Left ventricle myocardium superior (tissue), 1 donor: ENCODE data around the gene NXPH4. TPM values are rescaled to one million over a fixed set of nuclear protein-coding genes. Genes with fewer than 3 reads are reported as not detected.

Experiments
- ATAC-seq: fragments of 200-7000 bp; cut with Tn5 transposase; one replicate; pipeline ENCODE4 v1.9.1; 2020; ENCODE audit warnings: mild to moderate bottlenecking, moderate library complexity
- DNase-seq: peaks from one replicate; pipeline ENCODE4 v3.0.0-alpha.2; 2020
- intact Hi-C: fragments of 100-400 bp; cut with micrococcal nuclease; formaldehyde crosslinking; loops from one replicate; pipeline ENCODE4 v1.11.0; 2022
- total RNA-seq: library from RNA; stranded (reverse); fragmentation: NEBNext Ultra II Directional; extraction: Animal tissue kit (Norgen Biotek cat#: 25700); gene quantifications from one replicate; pipeline ENCODE4 v1.2.1, GENCODE V29; 2021
- donor health status: DM: no; HTN: yes; CAD: no; lungs with severe emphysema.

The NXPH4 gene
- total RNA-seq, 1 donor from 2014 or later: 1.8 TPM

DNA sequence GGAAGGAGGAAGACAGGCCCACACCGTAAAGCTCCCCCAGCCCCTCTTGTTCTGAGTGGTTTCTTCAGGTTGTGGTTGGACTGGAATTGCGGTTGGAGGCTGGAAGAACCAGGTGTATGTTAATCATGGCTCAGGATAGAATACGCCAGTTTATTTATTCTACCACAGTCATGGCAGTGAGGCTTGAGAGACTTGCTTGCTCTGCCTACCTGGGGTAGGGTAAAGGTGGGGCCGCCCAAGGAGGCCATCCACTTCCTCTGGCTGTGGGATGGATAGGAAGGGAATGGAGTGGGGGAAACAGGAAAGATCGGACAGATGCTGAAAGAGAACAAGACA is 21.0 kb downstream of the NXPH4 start:
- intact Hi-C loops: no loop called here
- ATAC-seq: no peak
- DNase-seq: no peak

DNA sequence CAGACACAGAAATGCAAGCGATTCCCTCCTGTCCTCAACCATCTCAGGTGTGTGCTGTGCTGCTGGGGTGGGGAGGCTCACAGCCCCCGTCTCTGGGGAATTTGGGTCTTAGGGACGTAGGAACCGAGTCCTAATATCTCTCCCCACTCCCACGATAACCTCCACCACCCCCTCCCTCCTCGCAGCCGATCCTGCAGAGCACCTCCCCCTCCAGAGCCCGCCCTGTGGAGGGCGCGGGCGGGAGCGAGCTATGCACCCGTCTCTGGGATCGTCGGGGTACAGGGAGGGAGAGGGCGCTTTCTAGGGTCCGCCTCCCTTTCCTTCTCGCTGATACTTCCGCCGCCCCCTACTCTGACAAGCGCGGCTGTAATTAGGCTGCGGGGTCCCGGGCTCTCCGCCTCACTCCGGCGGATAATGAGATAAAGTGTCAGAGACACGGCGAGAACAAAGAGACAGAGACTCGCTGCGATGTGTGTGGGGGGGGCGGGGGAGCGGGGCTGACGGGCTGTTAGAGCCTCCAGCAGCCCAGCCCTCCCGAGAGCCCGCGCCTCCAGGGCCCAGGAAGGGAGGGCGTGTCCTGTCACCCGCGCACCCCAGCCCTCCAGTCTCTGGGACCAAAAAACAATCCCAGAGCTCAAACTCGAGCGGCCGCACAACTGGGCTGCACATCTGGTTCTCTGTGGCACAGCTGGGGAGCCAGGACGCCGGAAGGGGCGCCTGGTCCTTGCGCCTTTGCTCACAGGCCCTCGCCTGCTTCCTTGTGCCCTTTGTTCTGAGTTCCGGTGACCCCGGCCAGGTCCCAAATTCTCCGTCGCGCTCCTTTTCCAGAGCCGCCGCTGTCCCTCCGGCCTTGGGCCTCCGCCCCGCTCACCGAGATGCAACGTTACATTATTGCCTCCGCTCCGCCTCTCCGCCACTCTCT is 21.6 kb downstream of the NXPH4 start:
- peak; percentile 3 for ATAC-seq
- intact Hi-C loops: no loop called here
- DNase-seq: no peak

DNA sequence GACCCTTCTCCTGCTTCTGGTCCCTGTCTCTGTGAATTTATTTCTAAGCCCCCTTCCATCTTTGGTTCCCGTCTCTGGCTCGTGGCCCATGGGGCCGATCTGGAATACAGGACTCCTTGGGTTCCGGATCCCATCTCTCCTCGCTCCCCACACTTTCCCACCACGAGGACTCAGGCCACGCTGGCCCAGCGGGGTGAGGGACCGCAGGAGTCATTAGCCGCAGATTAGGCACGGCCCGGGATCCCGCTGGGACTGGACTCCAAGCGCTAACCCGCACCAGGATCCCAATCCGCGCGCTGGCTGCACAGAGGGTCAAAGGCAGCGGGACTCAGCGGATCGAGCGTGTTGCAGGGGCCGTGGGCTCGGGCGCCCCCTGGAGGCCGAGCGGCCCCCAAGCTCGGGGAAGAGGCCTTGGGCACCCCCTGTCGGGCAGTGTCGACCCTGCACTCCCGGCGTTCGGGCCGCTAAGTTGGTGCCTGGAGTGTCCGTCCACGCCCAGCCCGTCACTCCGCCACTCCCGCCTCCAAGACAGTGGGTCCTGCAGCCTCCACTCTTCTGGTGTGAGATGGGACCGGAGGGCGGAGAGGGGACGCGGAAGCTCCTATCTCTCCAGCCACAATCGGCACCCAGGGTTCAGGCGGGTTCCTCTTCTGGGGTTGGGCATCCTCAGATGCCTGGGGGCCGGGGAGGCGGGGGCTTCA is 22.4 kb downstream of the NXPH4 start:
- ATAC-seq (peak; percentile 72), DNase-seq (peak; percentile 95)
- intact Hi-C loops: no loop called here

DNA sequence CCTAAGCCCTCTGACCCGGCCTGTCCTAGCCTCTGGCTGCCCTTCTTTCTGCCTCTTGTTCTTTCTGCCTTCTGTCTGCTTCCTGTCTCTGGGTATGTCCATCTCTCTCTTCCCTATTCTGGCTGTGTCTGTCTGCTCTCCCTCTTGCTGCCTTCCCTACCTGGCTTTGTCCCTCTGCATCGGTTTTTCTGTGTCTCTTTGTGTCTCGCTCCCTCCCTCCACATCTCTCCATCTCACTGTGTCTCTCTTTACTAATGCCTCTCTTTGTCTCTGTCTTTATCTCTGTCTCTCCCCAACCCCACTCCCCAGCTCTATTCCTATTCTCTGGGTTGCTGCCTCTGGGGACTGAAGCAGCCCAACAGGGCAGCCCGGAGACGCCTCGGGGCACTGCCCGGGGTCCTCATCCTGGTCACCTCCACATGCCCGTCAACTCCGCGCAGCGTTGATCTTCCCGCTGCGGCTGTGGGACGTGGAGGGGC is 23.0 kb downstream of the NXPH4 start:
- no peak for ATAC-seq
- intact Hi-C loops: no loop called here
- DNase-seq: no peak

DNA sequence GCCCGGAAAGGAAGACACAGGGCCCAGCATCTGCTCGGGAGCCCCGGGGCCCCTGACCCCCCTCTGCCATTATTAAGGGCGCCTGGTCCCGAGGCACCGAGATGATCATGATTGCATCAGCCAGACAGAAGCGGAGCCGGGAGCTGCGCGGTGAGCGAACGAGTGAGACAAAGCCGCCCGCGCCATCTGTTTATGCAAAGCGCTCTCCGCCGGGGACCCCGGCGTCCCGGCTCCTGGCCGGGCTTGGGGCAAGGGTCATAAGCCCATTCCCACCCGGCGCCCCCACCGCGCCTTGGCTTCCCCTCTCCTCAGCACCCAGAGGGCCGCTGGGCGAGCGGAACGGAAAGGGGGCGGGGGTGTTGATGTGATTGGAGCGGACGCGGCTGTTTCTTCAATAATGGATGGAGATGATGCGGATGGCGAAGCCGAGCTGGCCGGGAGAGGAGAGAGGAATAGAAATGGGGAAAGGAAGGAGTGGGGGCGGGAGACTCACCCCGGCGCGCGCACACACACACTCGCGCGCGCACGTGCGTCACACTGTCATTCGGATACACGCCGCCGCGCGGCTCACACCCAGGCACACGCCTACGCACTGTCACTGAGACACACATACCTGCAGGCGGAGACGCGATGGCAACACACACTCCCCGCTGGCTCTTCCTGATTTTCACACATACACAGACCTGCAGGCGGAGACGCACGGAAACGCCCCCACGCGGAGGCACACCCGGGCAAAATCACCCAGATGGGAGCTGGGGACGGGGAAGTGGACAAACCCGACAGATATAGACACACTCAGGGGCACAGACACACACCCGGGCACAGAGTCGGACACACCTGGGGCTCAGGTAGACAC is 23.7 kb downstream of the NXPH4 start:
- no peak for ATAC-seq
- DNase-seq: peak; percentile 73
- intact Hi-C loops: no loop called here

DNA sequence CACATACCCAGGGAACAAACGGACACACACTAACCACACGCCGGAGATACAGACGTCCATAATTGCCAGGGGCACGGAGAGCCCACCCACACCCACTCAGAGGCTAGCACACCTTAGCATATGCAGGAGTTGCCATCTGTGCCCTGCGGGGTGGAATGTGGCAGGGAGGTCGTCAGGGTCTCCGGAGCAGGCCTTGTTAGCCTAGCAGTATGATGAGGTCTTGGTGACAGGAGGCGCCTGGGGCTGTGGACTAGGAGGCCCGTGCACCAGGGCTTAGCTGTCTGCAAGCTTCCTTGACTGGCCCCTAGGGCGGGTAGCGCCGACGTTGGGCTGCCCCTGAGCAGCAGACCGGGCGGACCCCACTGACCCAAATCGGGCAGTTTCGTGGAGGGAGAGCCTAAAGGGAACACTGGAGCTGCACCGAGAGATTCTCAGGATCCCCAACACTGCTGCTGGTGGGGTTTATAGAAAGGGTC is 24.4 kb downstream of the NXPH4 start:
- ATAC-seq (no peak), DNase-seq (no peak)
- intact Hi-C loops: no loop called here

DNA sequence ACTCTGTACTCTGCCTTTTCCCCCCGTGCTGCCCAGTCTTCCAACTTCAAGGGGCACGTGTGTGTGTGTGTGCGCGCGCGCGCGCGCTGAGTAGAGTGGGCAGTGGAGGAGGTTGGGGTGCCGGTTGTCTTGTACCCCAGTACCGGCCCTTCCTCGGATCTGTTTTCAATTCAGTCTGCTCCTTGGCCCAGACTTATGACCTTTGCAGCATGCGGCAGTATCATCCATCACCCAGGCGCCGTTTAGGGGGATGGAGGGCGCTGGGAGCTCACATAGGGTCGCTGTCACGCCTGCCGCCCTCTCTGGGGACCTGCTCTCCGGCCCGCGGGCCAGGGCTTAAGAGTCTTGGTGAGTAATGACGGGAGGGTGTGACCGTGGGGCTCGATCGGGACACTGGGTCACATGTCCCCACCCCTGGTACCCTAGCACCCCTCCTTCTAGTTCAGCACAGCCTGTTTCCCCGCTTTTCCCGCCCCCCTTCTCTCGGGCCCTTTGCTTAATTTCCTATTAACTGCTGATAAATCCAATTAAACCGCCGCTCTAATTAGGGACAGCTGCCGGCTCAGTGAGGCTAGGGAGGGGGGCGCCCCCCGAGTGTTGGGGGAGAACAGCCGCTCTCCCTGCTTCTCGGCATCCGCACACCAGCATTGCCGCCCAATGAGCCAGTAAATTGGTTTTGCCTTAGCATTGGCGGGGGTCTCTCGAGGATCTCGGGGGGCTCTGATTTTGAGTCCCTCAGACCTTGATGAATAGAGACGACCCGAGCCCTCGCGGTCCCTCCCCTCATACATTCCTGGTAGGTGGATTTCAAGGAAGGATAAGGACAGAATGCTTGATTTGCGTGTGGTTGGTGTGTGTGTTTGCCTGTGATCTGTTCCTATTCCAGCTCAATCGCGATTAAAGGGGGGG is 25.1 kb downstream of the NXPH4 start:
- intact Hi-C loops: no loop called here
- ATAC-seq (no peak), DNase-seq (no peak)

DNA sequence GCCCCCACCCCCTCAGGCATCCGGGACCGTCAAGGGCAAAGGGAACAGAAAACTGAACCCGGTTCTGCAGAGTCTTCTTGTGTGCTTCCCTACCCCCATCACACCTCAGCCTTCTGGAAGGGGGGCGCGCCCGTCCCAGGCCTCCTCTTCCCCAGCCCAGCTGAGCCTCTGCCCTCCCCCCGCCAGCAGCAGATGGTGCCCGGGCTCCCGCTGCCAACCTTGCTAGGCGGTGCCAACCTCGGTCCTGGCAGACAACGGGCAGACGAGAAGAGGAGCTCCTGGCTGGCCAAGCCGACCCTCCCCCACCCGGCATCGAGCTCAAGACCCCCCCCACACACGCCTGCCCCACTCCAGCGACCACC is 25.7 kb downstream of the NXPH4 start:
- intact Hi-C loops: no loop called here
- peak; percentile 43 for ATAC-seq
- peak; percentile 79 for DNase-seq

DNA sequence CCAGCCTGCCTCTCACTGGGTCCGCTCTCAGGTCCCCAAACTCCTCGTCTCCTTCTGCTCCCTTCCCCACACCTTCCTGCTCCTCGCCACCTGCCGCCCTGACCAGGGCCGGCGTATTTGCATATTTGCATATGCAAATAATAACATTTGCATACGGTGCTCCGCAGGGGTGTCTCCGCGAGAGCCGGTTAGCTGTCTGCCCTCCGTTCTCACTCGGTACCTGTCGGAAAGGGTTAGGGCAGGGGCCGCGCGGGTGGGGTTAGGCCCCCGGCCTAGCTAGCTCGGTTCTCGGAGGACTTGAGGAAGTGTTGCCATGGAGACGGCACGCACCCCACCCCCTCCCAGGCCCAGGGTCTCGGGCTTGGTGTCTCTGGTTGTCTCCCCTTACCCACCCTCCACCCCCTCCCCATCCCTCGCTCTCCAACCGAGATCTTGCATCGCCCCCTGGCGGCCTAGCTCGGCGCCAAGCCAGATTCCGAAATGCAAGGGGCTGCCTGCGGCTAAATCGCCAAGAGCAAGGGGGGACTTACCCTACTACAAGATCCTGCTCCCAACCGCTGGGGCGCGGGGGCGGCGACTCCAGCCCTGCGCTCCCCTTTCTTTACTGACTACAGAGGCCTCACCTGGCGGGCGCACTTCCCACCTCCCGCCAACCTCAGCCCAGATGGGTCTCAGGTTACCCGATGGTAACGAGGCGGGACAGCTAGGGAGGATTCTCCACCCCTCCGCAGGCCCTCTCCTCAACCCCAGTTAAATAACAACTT is 26.3 kb downstream of the NXPH4 start:
- intact Hi-C loops: no loop called here
- peak; percentile 23 for ATAC-seq
- DNase-seq: peak; percentile 76

DNA sequence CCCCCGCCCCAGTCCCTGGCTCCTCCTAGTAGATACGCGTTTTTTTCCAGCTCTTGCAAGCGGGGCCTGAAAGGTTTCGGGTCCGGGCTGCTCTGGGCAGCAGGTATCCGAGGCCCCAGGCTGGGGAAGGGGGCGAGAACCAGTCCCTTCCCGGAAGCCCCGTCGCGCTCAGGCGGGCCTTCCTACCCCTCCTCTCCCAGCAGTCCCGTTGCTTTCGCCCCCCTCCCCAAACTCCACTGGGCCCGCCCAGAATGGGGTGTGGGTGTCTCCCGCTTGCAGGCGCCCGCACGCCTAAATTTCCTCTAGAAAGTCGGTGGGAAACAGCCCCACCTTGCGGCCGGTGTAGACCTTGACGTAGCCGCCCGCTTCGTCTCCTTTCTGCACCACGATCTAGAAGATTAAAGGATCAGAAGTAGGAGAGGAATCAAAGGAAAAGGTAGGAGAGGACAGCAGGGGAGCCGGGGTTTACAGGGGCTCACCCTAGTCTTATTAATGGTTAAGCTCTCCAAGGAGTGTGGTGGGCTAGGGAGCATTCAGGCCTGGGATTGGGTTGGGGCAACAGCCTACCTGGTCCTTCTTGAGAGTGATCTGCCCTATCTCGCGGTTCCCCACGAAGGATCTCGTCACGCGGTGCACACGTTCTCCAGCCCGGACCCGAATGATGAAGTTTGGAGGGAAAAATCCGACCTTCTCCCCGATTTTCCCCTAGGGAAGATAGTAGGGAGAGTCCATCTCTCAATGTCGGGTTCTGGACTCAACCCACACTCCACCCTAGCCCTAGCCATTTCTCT is 27.1 kb downstream of the NXPH4 start:
- ATAC-seq (peak; percentile 41), DNase-seq (peak; percentile 87)
- intact Hi-C loops: no loop called here

DNA sequence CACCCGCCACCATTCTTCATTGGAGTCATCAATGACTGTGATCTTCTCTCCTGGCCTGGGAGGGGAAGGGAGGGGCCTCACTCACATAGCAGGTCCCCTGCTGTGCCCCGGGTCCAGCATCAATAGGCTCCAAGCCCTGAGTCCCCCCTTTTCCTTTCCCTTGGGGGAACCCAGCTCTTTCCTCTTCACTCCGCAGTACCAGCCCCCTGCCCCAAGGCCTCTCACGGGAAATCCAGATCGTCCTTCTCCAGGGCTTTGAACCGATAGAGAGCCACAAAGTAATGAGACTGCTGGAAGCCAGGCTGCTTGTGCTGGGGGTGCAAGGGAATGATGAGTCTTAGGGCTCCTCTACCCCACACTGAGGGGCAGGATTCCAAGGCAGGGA is 27.7 kb downstream of the NXPH4 start:
- intact Hi-C loops: no loop called here
- ATAC-seq (no peak), DNase-seq (no peak)

DNA sequence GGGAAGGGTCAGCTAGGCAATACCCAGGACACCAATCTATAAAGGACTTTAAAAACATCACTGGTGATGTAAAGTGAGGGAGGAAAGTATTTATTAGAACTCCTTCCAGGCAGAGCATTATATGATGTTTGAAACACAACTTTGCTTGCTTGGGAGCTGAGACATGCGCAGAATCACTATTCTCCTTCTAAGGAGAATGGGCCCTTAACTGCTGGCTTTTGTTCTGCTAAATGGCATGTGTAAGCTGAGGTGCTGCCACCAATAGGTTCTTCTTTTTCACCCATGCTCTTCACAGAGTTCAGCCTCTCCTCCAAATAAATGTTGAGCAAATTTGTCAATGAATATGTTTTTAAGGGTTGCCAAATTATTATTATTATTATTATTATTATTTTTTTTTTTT is 30.4 kb downstream of the NXPH4 start:
- DNase-seq (no peak), ATAC-seq (no peak)
- intact Hi-C loops: no loop called here

DNA sequence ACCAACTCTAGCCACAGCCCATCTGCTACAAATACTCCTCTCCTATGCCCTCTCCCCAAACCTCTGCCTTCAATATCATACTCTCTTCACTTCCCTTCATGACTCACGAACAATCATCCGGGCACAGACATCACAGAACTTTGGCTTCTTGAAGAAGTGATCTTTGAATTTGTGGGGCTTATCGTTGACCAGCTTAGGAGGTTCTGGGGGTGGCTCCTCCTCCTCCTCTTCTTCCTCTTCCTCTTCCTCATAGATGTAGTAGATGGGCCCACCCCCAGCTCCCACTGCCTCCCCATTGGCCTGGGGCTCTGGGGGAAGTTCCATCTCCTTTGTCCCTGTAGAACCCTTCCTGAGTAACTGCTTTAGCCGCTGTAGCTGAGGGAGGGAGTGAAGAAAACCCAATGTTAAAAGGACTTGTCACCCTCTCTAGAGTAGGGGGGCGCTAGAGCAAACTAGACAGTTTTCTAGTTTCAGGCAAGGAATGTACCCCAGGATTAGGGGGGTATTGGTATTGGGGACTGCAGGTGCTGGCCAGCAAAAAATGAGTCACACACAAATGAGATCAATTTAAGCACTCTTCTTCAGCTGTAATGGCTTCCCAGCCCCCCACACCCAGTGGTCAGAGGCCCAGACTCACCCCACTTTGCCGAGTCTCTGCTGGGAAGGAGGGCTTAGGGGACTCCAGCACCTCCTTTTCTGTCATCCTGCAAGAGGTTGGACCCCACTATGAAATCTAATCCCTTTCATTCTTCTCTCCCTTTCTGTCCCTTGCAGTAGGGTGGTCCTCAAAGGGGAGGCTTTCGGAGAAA is 32.5 kb downstream of the NXPH4 start:
- ATAC-seq (peak; percentile 38), DNase-seq (no peak)
- intact Hi-C loops: no loop called here

DNA sequence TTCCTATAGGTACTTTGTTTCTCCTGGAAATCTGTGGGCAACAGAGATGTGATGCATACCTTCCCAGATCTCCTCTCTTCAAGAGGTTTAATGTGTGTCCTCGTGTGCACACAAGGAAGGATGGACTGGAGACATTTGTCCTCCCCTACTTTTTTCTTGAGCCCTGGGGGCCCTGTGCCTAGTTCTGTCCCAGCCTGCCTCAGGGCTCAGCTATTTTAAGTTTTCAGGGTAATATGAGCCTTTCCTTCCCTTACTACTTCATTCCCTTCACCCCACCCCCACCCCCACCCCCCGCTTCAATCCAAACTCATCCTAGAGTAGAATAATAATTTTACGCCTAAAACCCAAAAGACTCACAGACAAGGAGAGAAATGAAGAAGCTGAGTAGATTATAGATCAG is 33.9 kb downstream of the NXPH4 start:
- intact Hi-C loops: no loop called here
- no peak for ATAC-seq
- no peak for DNase-seq

DNA sequence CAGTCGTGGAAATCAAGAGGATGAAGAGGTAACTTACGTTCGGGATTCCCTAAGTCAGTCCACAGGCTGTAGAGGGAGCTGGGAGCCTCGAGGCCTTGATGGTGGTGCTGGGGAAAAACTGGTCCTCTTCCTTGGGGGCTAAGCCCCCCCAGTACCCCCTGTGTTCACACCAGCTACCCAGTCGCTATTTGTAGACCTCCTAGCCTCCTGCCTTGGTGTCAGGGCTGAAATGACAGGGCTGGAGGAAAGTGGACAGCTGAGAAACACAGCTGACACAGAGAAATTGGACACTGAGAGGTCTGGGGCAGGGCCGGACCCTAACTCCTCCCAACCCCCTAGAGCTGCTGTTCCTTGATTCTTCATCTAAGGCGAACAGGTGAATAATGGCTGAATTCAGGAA is 34.4 kb downstream of the NXPH4 start, which contains the start of gene STAC3:
Gene STAC3 (minus strand): TSS at position 232 of the 400 bp plus-strand sequence. CDS start 1,551 bp downstream, outside the sequence.
- DNase-seq: no peak
- no peak for ATAC-seq

More for the DNA sequence above, 34.4 kb downstream of the NXPH4 start, which contains the start of gene STAC3:
- intact Hi-C loops: no loop called here
